Fibroblast of gingiva (primary cell): ENCODE results near the gene NOX3.
"Not testable (repeated sequence)": the region's sequence is repeated elsewhere in the genome, so short reads cannot be mapped to it uniquely, and the experiment has no call there.

Experiments used
- DNase-seq: peaks from one replicate; pipeline ENCODE4 v3.0.0-alpha.2; 2011; ENCODE audit warnings: low read depth

NOX3 gene, protein sequence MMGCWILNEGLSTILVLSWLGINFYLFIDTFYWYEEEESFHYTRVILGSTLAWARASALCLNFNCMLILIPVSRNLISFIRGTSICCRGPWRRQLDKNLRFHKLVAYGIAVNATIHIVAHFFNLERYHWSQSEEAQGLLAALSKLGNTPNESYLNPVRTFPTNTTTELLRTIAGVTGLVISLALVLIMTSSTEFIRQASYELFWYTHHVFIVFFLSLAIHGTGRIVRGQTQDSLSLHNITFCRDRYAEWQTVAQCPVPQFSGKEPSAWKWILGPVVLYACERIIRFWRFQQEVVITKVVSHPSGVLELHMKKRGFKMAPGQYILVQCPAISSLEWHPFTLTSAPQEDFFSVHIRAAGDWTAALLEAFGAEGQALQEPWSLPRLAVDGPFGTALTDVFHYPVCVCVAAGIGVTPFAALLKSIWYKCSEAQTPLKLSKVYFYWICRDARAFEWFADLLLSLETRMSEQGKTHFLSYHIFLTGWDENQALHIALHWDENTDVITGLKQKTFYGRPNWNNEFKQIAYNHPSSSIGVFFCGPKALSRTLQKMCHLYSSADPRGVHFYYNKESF

GRCh38 chr6:155455766-155456165, at the start of gene NOX3:
Gene NOX3, minus strand, starts transcription at chr6:155455839. Its CDS starts 39 bp downstream, at chr6:155455800.
- DNase-seq: no peak

GRCh38 chr6:155504848-155505607, 49.4 kb upstream of the NOX3 start:
- DNase-seq: no peak

DNA sequence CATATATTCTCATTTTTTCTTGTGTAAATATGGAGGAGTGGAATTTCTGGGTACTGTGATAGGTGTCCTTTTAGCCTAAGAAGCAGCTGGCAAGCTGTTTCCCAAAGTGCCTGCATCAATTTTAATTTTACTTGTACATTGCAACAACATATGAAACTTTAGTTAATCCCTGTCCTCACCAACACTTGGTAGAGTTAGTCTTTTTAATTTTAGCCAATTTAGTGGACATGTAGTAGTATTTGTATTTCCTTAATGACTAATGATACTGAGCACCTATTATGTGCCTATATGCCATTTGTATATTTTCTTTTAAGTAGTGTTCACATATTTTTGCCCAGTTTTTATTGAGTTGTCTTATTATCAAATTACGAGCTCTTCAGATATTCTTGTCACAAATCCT, 46.8 kb upstream of the NOX3 start:
- DNase-seq: no peak

DNA sequence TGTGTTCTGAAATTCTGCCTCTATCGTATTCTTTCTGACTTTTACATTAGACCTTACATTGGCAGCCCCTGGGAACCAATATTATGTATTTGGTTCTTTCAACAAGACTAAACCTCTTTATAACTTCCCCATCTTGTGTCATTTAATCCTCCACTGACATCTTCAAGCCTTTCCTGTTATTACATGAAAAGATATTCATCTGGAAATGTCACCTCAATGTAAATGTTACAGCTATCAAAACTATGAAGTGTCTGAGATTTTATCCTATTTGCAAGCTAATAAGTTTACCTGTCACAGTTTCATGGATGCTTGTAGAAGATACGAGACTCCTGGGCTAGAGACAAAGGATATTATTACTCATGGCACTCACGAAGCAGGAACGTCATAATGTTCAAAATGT, 43.9 kb upstream of the NOX3 start:
- no peak for DNase-seq

GRCh38 chr6:155498370-155498769, 42.7 kb upstream of the NOX3 start:
- no peak for DNase-seq

GRCh38 chr6:155497273-155497672, 41.6 kb upstream of the NOX3 start:
- no peak for DNase-seq

GRCh38 chr6:155495011-155495768, 39.6 kb upstream of the NOX3 start:
- DNase-seq: peak; percentile 95

DNA sequence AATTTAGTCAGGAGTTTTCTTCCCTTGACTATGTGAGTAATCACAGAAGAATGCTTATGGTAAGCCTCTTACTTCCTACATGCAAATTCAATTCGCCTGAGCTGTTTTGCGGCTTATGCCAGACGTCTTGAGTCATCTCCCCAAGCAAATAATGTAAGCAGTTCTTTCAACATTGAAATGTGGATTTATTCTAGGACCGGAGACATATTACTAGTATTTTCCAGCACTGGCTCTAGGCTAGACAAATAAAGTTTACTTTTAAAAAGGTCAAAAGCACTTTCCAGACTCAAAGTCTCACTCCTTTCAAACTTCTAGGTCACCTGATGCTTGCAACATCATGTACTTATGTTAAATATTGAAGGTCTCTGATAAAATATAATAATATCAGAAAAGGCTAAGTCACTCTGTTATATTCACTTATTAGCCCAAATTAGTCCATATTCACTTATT, 38.1 kb upstream of the NOX3 start:
- peak; percentile 99 for DNase-seq

DNA sequence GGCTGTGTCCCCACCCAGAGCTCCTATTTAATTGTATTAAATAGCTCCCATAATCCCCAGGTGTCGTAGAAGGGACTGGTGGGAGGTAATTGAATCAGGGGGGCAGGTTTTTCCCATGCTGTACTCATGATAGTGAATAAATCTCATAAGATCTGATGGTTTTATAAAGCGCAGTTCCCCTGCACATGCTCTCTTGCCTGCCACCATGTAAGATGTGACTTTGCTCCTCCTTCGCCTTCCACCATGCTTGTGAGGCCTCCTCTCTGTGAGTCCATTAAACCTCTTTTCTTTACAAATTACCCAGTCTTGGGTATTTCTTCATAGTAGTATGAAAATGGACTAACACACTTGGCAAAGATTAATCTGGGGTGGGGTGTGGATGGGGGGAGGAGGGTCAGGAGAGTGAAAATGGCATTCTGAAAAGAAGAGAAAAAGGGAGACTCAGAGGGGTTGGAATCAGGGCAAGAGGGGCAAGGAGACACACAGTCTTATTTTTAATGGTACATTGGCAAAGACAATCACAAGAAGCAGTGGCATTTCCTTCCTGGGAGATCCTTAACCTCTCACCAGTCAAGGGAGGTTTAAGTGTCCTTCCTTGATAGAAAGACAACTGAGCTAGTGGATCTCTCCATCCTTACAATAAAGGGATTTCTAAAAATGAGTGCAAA, 37.5 kb upstream of the NOX3 start:
- no peak for DNase-seq

DNA sequence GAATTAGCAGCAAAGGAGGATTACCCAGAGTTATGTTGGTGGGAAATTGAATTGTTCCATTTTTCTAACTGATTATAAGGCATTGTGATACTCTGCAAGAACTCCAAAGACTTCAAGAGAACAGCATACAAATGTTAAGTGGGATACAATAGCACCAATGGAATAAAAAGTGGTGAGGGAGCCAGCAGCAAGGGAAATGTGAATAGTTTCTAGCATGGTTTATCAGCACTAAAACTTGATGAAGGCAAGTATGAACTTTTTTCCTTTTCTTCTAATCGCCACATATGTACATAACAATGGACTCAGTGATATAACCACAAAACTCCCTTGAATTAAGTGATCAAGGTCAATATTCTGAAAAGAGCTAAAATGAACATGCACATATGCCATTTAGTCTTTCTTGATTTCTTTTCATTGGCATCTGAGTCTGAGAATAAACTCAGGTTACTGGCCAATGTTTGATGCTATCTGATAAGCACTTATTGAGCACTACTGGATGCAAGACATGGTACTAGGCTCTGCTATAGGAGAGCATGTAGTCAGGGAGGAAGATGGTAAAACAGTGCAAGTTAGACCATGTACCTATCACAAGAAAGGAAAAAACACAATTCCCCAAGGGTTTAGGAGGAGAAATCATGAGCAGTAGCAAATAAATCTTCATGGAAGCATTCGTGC, 36.6 kb upstream of the NOX3 start:
- no peak for DNase-seq

DNA sequence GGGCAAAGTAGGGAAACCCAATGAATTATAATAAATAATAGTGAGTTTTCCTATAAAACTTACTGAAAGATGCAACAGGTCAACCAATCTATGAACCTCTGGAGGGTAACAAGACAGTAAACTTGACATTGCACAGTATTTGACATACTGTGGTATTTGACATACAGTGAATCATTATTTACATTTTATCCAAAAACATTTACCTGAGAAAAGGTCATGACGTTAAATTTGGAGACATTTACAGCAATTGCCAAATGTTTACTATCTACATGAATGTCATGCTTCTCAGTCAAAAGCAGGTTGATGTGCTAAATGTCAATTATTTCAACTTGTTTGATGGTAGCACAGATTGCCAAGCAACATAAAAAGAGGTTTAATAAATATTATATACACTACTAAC, 35.8 kb upstream of the NOX3 start:
- DNase-seq: no peak

DNA sequence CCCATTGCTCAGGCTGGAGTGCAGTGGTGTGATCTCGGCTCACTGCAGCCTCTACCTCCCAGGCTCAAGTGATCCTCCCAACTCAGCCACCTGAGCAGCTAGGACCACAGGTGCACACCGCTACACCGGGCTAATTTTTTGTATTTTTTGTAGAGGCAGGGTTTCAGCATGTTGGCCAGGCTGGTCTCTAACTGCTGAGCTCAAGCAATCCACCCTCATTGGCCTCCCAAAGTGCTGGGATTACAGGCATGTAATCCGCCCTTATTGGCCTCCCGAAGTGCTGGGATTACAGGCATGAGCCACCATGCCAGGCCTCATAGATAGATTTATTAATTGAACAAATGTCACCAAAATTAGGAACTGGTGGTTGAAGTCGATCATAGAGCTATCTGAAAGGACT, 32.6 kb upstream of the NOX3 start:
- not testable (repeated sequence) for DNase-seq

DNA sequence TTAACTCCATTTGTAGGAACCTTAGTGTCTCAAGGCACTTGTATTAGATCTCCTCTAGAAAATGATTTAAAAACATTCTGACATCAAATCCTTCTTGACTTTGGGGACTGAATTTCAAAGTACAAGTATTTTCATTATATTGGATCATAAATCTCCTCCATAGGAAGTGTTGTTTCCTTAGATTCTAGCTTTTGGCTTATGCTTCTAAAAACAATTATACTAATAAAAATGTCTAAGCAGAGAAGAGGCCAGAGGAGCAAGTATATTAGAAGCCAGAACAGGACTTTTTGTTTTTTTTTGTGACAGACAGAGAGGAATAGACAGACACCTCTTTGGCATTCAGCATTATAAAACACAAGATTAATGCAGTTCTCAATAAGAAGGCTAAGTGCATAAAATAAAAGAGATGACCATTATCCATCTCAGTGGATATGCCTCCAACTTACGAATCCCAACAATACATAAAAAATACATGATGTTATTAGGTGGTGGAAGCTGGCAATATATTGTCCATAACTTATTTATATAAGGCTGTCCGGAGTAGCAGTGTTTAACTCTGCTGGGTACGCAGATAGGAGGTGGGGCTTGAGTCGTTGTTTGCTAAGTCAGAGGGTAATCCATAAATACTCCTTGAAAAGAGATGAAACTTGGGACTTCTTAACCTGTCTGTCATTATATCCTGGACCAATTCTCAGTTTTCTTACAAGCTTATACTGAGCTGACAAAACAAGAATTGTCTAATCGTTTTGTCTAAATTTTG, 31.9 kb upstream of the NOX3 start:
- no peak for DNase-seq

DNA sequence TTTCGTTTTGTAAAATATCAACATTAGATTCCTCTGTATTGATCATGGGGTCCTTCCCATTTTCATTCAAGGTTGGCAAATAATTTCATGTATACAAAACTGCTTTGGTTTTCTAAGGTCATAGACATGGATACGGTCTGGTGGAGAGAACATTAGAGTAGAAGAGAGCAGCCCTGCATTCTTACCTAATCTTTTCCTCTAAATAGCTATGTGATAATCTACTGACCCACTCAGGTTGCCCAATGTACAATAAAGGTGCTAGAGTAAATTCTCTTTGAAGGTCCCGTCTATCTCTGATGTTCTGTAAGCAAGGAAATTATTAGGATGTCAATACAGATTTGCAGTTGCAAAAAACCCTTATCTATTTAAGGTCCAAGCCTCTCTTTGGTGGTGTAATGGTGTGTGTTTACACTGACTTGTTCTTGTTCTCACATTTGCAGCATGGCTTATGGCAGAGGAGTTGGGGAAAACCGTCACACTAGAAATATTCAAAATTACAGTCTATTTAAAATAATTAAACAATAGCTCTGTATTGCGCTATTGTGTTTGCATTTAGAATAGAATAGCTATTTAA, 31.2 kb upstream of the NOX3 start:
- no peak for DNase-seq

DNA sequence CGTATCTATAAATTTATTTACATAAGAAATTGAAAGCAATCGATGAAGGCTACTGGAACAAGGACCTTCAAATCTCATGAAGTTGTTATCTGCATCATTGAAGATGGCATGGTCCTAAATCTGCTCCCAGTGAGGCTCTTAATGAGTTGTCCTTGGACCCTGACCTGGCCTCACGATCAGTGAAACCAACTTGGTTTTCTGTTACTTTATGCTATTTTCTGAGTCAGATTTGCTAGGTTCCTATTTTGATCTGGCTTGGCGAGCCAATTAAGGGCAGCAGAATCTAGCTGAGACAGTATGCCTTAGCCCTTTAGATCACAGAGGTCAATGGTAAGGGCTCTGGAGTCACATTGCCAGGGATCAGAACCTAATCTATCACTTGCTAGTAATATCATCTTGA, 30.1 kb upstream of the NOX3 start:
- no peak for DNase-seq

- peak; percentile 86 for DNase-seq
These were observed 28.2 kb upstream of the NOX3 start for GRCh38 chr6:155483858-155484257.

GRCh38 chr6:155481215-155481614, 25.6 kb upstream of the NOX3 start:
- peak; percentile 74 for DNase-seq

- peak; percentile 63 for DNase-seq
These were observed 18.1 kb upstream of the NOX3 start for GRCh38 chr6:155473741-155474140.

GRCh38 chr6:155472886-155473285, 17.2 kb upstream of the NOX3 start:
- peak; percentile 86 for DNase-seq
